Measurements from ENCODE around the gene THNSL1. TPM values are rescaled to one million over a fixed set of nuclear protein-coding genes. Genes with fewer than 3 reads are reported as not detected.
A peak's percentile ranks its signal among the peaks of the same experiment; 100 is the strongest.

The THNSL1 gene
- total and polyA plus RNA-seq, 9 of the 15 experiments (the other 6 are each of a cell fraction or from before 2014, with no cell fraction given): 4.5 to 8.6 (median 6.3) TPM

GRCh38 chr10:25059990-25060389, 43.6 kb downstream of the THNSL1 start:
- Histone ChIP-seq H3K79me2 (ENCODE audit: control insufficient read depth, insufficient read depth, low read length) (no peaks in the 10 kb centered on the region), H3K4me2 (ENCODE audit: insufficient read depth, low read length) (peak overlapping the region; percentile 68), H3K9ac (ENCODE audit: insufficient read depth in 1 of 2, low read depth in 2 of 2, low read length in 2 of 2) (0 out of 4 replicates have a peak overlapping the region, but pooled peaks of 1 of the 2 experiments have one; percentile 21), H3K4me3 (no peak overlapping the region), H4K20me1 (replicated peaks; ENCODE audit: control insufficient read depth, insufficient read depth, low read length) (no peaks in the 10 kb centered on the region), H3K36me3 (ENCODE audit: control insufficient read depth, insufficient read depth, low read length) (no peaks in the 10 kb centered on the region), H3K27ac (ENCODE audit: extremely low read depth, low read depth, low read length) (peak overlapping the region; percentile 27; the same call in 1 of the 3 replicates), H3K9me3 (replicated peaks; ENCODE audit: control insufficient read depth, insufficient read depth, low read depth, low read length) (no peaks in the 10 kb centered on the region), H2AFZ (ENCODE audit: low read depth, low read length) (peak overlapping the region; percentile 70), H3K27me3 (ENCODE audit: control insufficient read depth in 2 of 2, insufficient read depth in 2 of 2, low read length in 2 of 2) (no peaks in the 10 kb centered on the region), H3K4me1 (replicated peaks in 1 of 2; ENCODE audit: control insufficient read depth in 2 of 2, insufficient read depth in 2 of 2, low read length in 2 of 2) (peaks cover 16 to 51% of the 10 kb centered on the region in 2 experiments; a peak in 3 of 5 replicates), H3K9me1 (ENCODE audit: control insufficient read depth, insufficient read depth, low read length) (no peaks in the 10 kb centered on the region)
- ChIA-PET POLR2A (interaction anchor here (0.8 kb wide), 1 partner anchor 21 kb away, joined by 3 read pairs; no protein-coding TSS in a partner anchor), CTCF (ENCODE audit: low intra/inter-chr PET ratio) (no interaction called here)
- in situ Hi-C loops (cut with MboI): no loop called here
- intact Hi-C loops (cut with micrococcal nuclease): no loop called here
- FAIRE-seq: peak; percentile 57
- peak; percentile 37 to 81 (median 58) for DNase-seq (ENCODE audit: extremely low read depth in 1 of 4, low spot score in 3 of 4)
- BruUV-seq (replicated peaks): no TSS peak
- ATAC-seq: peak; percentile 57
- 6% methylated on average over 7 of the region's 7 CpGs for whole genome bisulfite sequencing (ENCODE audit: insufficient coverage, low coverage, missing lambda C conversion rate)
- TF ChIP-seq TCF7 (IDR thresholded peaks at IDR 0.05; ENCODE audit: borderline replicate concordance) (no peak), ZNF551 (CRISPR knock-in tag; IDR thresholded peaks at IDR 0.05) (no peak), TBP (optimal IDR thresholded peaks at IDR 0.05; ENCODE audit: low read depth, low read length) (no peak), PHF8 (IDR thresholded peaks at IDR 0.05; ENCODE audit: borderline replicate concordance, low read length) (no peak), IFI16 (CRISPR knock-in tag; IDR thresholded peaks at IDR 0.05) (no peak), ZNF384 (IDR thresholded peaks at IDR 0.05; ENCODE audit: low read depth, low read length) (no peak), BRCA1 (IDR thresholded peaks at IDR 0.05) (no peak), BRCA1 (CRISPR knock-in tag; IDR thresholded peaks at IDR 0.05) (no peak), TEAD1 (CRISPR knock-in tag; IDR thresholded peaks at IDR 0.05) (peak; percentile 43 to 59; a peak in 2 of 4 replicates), HNRNPLL (IDR thresholded peaks at IDR 0.05; ENCODE audit: low read depth, low read length, poor library complexity, severe bottlenecking) (no peak), FOSL1 (tag; conservative IDR thresholded peaks at IDR 0.05) (peak; percentile 94), HLTF (IDR thresholded peaks at IDR 0.05) (no peak), ZNF354B (CRISPR knock-in tag; IDR thresholded peaks at IDR 0.05) (no peak), SMARCE1 (IDR thresholded peaks at IDR 0.05) (0 out of 2 replicates have a peak, but pooled peaks have one; percentile 45), TEAD4 (IDR thresholded peaks at IDR 0.05; ENCODE audit: low read length) (peak; percentile 67), TEAD4 (CRISPR knock-in tag; IDR thresholded peaks at IDR 0.05; ENCODE audit: borderline replicate concordance) (no peak), THAP7 (CRISPR knock-in tag; IDR thresholded peaks at IDR 0.05) (no peak), SMARCB1 (IDR thresholded peaks at IDR 0.05; ENCODE audit: insufficient read length, low read depth) (no peak), FOXA1 (IDR thresholded peaks at IDR 0.05; ENCODE audit: borderline replicate concordance) (no peak), ZNF316 (IDR thresholded peaks at IDR 0.05) (no peak), PTTG1 (tag; IDR thresholded peaks at IDR 0.05; ENCODE audit: low read depth) (no peak), CTBP1 (IDR thresholded peaks at IDR 0.05; ENCODE audit: borderline replicate concordance) (peak; percentile 87), TSC22D4 (tag; IDR thresholded peaks at IDR 0.05) (no peak)
- TF ChIP-seq, protein P1, sequence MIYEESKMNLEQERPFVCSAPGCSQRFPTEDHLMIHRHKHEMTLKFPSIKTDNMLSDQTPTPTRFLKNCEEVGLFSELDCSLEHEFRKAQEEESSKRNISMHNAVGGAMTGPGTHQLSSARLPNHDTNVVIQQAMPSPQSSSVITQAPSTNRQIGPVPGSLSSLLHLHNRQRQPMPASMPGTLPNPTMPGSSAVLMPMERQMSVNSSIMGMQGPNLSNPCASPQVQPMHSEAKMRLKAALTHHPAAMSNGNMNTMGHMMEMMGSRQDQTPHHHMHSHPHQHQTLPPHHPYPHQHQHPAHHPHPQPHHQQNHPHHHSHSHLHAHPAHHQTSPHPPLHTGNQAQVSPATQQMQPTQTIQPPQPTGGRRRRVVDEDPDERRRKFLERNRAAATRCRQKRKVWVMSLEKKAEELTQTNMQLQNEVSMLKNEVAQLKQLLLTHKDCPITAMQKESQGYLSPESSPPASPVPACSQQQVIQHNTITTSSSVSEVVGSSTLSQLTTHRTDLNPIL (CRISPR knock-in tag; IDR thresholded peaks at IDR 0.05): no peak
